Stimulated activated naive B cell treated with anti-CD40 and anti-IgM and Interleukin-4, amounts not matched to agents 10 μg/mL and 1 μg/mL and 100 μg/mL, for 72 hours (primary cell): ENCODE data around the gene TMEM150A.
"Not testable (repeated sequence)": the region's sequence is repeated elsewhere in the genome, so short reads cannot be mapped to it uniquely, and the experiment has no call there.

Source experiments
- ATAC-seq, 2 donors: fragments of 150-1000 bp; cut with Tn5 transposase; replicated peaks; 2 replicates each; pipeline ENCODE4 v1.10.0; 2021; ENCODE audit warnings: moderate library complexity in 1 of 2
- DNase-seq: peaks from one replicate; pipeline ENCODE4 v3.0.0; 2021
- H3K27ac Mint-ChIP-seq: one replicate; pipeline ENCODE4 v1.8.0; 2022; ENCODE audit warnings: mild to moderate bottlenecking, mixed read lengths
- H3K27me3 Mint-ChIP-seq, 2 donors: one replicate each; pipeline ENCODE4 v1.8.0; 2022; ENCODE audit warnings: mixed read lengths in 2 of 2
- H3K36me3 Mint-ChIP-seq, 2 donors: one replicate each; pipeline ENCODE4 v1.8.0; 2022; ENCODE audit warnings: mixed read lengths in 2 of 2, mild to moderate bottlenecking in 1 of 2
- H3K4me1 Mint-ChIP-seq, 2 donors: one replicate each; pipeline ENCODE4 v1.8.0; 2022; ENCODE audit warnings: mixed read lengths in 2 of 2, mild to moderate bottlenecking in 1 of 2
- H3K4me3 Mint-ChIP-seq, 2 donors: one replicate each; pipeline ENCODE4 v1.8.0; 2022; ENCODE audit warnings: mild to moderate bottlenecking in 2 of 2, mixed read lengths in 2 of 2, moderate library complexity in 1 of 2
- H3K9me3 Mint-ChIP-seq, 2 donors: one replicate each; pipeline ENCODE4 v1.8.0; 2022; ENCODE audit warnings: mixed read lengths in 2 of 2, mild to moderate bottlenecking in 1 of 2

The TMEM150A gene

GRCh38 chr2:85579266-85579935, 23.1 kb downstream of the TMEM150A start:
- H3K9me3 Mint-ChIP-seq, result no peaks in the 10 kb centered on the region
- DNase-seq, result no peak
- peaks cover 24 to 38% of the 10 kb centered on the region in 2 donors for H3K36me3 Mint-ChIP-seq
- H3K4me1 Mint-ChIP-seq, result peaks cover 32 to 61% of the 10 kb centered on the region in 2 donors
- H3K4me3 Mint-ChIP-seq, result peak overlapping the region; percentile 92 to 99
- no peaks in the 10 kb centered on the region for H3K27me3 Mint-ChIP-seq
- no peak for ATAC-seq
- peak overlapping the region; percentile 78 for H3K27ac Mint-ChIP-seq

GRCh38 chr2:85578243-85579180, 24.0 kb downstream of the TMEM150A start:
- peaks cover 29 to 55% of the 10 kb centered on the region in 2 donors for H3K4me1 Mint-ChIP-seq
- H3K4me3 Mint-ChIP-seq, result peak overlapping the region; percentile 92 to 99
- peak overlapping the region; percentile 96 for H3K27ac Mint-ChIP-seq
- peak; percentile 47 for DNase-seq
- no peaks in the 10 kb centered on the region for H3K9me3 Mint-ChIP-seq
- peak; percentile 86 to 87 for ATAC-seq
- H3K36me3 Mint-ChIP-seq, result peaks cover 24 to 37% of the 10 kb centered on the region in 2 donors
- no peaks in the 10 kb centered on the region for H3K27me3 Mint-ChIP-seq

GRCh38 chr2:85577386-85578242, 24.9 kb downstream of the TMEM150A start, which contains the start of gene VAMP8:
VAMP8 (plus strand) TSS chr2:85577586; CDS start chr2:85577647, 61 bp downstream.
- DNase-seq (peak; percentile 46), ATAC-seq (peak; percentile 78)
- H3K4me3 Mint-ChIP-seq, result peak within 1 kb of the TSS; percentile 92 to 99
- H3K27ac Mint-ChIP-seq, result peak within 1 kb of the TSS; percentile 96
- H3K4me1 Mint-ChIP-seq, result peaks cover 26 to 46% of the 10 kb centered on the region in 2 donors
- no peaks in the 10 kb centered on the region for H3K27me3 Mint-ChIP-seq
- H3K36me3 Mint-ChIP-seq, result peaks cover 21 to 29% of the 10 kb centered on the region in 2 donors
- no peaks in the 10 kb centered on the region for H3K9me3 Mint-ChIP-seq

- peaks cover 21 to 41% of the 10 kb centered on the region in 2 donors for H3K4me1 Mint-ChIP-seq
- no peaks in the 10 kb centered on the region for H3K9me3 Mint-ChIP-seq
- peak overlapping the region; percentile 96 for H3K27ac Mint-ChIP-seq
- no peak for ATAC-seq
- no peaks in the 10 kb centered on the region for H3K27me3 Mint-ChIP-seq
- DNase-seq, result no peak
- peaks cover 16 to 23% of the 10 kb centered on the region in 2 donors for H3K36me3 Mint-ChIP-seq
- peak overlapping the region; percentile 92 to 99 for H3K4me3 Mint-ChIP-seq
Observed at GRCh38 chr2:85577063-85577385, 25.5 kb downstream of the TMEM150A start.

- Mint-ChIP-seq H3K4me3 (no peak overlapping the region), H3K4me1 (peaks cover 18 to 35% of the 10 kb centered on the region in 2 donors), H3K36me3 (peaks cover 8 to 16% of the 10 kb centered on the region in 2 donors), H3K9me3 (no peaks in the 10 kb centered on the region), H3K27ac (no peak overlapping the region), H3K27me3 (no peaks in the 10 kb centered on the region)
- no peak for ATAC-seq
- no peak for DNase-seq
Observed at GRCh38 chr2:85575739-85576138, 26.8 kb downstream of the TMEM150A start.

DNA sequence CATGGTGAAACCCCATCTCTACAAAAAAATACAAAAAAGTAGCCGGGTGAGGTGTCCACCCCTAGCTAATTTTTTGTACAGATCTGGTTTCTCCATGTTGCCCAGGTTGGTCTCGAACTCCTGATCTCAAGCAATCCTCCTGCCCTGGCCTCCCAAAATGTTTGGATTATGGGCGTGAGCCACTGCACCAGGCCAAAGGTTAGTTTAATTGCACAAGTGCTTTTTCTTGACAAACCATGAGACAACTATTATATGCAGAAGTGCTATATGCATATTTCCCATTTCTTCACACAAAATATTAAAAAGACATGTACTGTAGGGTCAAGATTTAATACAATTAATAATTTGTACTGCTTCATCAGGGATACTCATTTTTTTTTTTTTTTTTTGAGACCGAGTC, 36.2 kb downstream of the TMEM150A start:
- ATAC-seq, result no peak
- Mint-ChIP-seq H3K4me1 (peaks cover 10 to 21% of the 10 kb centered on the region in 2 donors), H3K36me3 (no peaks in the 10 kb centered on the region), H3K9me3 (no peaks in the 10 kb centered on the region), H3K27ac (no peak overlapping the region), H3K4me3 (no peak overlapping the region), H3K27me3 (no peaks in the 10 kb centered on the region)
- no peak for DNase-seq

DNA sequence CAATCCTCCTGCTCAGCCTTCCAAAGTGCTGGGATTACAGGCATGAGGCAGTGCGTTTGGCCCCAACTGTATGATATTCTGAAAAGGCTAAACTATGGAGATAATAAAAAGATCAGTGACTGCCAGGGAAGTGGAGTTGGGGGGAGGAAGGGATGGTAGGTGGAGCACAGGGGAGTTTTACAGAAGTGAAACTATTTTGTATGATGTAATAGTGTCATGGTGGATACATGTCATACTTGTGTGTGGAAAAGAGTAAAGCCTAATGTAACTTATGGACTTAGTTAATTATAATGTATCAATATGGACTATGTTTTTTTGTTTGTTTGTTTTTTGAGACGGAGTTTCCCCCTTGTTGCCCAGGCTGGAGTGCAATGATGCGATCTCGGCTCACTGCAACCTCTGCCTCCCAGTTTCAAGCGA, 38.3 kb downstream of the TMEM150A start:
- no peaks in the 10 kb centered on the region for H3K9me3 Mint-ChIP-seq
- DNase-seq (no peak), ATAC-seq (no peak)
- H3K36me3 Mint-ChIP-seq, result no peaks in the 10 kb centered on the region
- peak overlapping the region; percentile 11 for H3K27ac Mint-ChIP-seq
- H3K4me3 Mint-ChIP-seq, result no peak overlapping the region
- H3K4me1 Mint-ChIP-seq, result peaks cover 14 to 41% of the 10 kb centered on the region in 2 donors
- H3K27me3 Mint-ChIP-seq, result no peaks in the 10 kb centered on the region

GRCh38 chr2:85561280-85562212, 41.0 kb downstream of the TMEM150A start, which contains the start of gene GGCX:
GGCX (minus strand) TSS chr2:85561493; CDS start chr2:85561428, 65 bp downstream.
- H3K27ac Mint-ChIP-seq, result peak within 1 kb of the TSS; percentile 98
- H3K36me3 Mint-ChIP-seq, result peaks cover 5 to 9% of the 10 kb centered on the region in 2 donors
- H3K27me3 Mint-ChIP-seq, result no peaks in the 10 kb centered on the region
- H3K4me1 Mint-ChIP-seq, result peaks cover 18 to 55% of the 10 kb centered on the region in 2 donors
- H3K9me3 Mint-ChIP-seq, result no peaks in the 10 kb centered on the region
- ATAC-seq (peak; percentile 95 to 97), DNase-seq (peak; percentile 89)
- H3K4me3 Mint-ChIP-seq, result peak within 1 kb of the TSS; percentile 93 to 94

DNA sequence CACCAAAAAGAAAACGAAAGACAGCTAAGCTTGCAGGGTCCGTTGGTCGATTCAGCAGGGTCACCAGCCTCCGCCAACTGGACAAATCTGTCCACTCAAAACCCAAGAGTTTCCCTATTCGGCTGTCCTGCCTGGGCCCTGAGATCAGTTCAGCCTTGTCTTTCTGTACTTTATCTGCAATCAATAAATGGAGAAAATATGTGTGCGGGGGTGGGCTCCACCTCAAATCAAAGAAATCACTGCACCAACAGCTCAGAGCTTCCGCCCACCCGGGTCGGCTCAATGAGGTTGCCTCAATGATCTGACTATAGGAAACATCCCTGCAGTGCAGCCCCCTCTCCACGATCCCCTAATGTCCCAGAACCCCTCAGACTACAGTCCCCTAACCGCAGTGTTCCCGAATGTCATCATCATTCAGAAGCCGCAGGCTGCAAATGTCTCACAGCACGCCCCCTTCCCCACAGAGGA, 41.7 kb downstream of the TMEM150A start:
- ATAC-seq (peak; percentile 15 to 22), DNase-seq (no peak)
- H3K4me1 Mint-ChIP-seq, result peaks cover 18 to 55% of the 10 kb centered on the region in 2 donors
- peak overlapping the region; percentile 93 to 94 for H3K4me3 Mint-ChIP-seq
- H3K9me3 Mint-ChIP-seq, result no peaks in the 10 kb centered on the region
- H3K27me3 Mint-ChIP-seq, result no peaks in the 10 kb centered on the region
- H3K36me3 Mint-ChIP-seq, result peaks cover 5 to 10% of the 10 kb centered on the region in 2 donors
- peak overlapping the region; percentile 91 for H3K27ac Mint-ChIP-seq

- H3K27me3 Mint-ChIP-seq, DNase-seq, H3K9me3 Mint-ChIP-seq, ATAC-seq: not testable (repeated sequence)
- Mint-ChIP-seq H3K27ac (peak overlapping the region; percentile 51), H3K36me3 (peaks cover 5 to 13% of the 10 kb centered on the region in 2 donors), H3K4me3 (peak overlapping the region; percentile 93 to 94), H3K4me1 (peaks cover 19 to 55% of the 10 kb centered on the region in 2 donors)
Observed at GRCh38 chr2:85560403-85560726, 42.1 kb downstream of the TMEM150A start.

- DNase-seq, result no peak
- H3K36me3 Mint-ChIP-seq, result peaks cover 20% of the 10 kb centered on the region in 2 donors
- no peak overlapping the region for H3K4me3 Mint-ChIP-seq
- H3K27ac Mint-ChIP-seq, result peak overlapping the region; percentile 47
- no peaks in the 10 kb centered on the region for H3K9me3 Mint-ChIP-seq
- H3K4me1 Mint-ChIP-seq, result peaks cover 15 to 45% of the 10 kb centered on the region in 2 donors
- ATAC-seq, result no peak
- no peaks in the 10 kb centered on the region for H3K27me3 Mint-ChIP-seq
Observed at GRCh38 chr2:85558160-85558559, 44.3 kb downstream of the TMEM150A start.

DNA sequence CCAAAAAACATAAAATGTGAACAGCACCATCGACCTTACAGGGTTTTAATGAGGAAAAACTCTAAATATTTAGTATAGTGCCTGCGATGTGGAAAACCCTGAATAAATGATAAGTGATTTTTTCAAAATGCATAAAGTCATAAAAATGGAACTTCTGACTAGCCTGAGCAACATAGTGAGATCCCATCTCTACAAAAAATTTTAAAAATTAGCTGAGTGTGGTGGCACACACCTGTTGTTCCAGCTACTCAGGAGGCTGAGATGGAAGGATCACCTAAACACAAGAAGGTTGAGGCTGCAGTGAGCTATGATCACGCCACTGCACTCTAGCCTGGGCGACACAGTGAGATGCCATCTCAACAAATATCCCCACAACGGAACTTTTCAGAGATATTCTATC, 45.4 kb downstream of the TMEM150A start:
- Mint-ChIP-seq H3K36me3 (peaks cover 21 to 23% of the 10 kb centered on the region in 2 donors), H3K27me3 (no peaks in the 10 kb centered on the region), H3K4me3 (no peak overlapping the region), H3K4me1 (peaks cover 15 to 39% of the 10 kb centered on the region in 2 donors), H3K9me3 (no peaks in the 10 kb centered on the region), H3K27ac (no peak overlapping the region)
- ATAC-seq (no peak), DNase-seq (no peak)
